ENCODE data around the gene LDHB. TPM values are rescaled to one million over a fixed set of nuclear protein-coding genes. Genes with fewer than 3 reads are reported as not detected.

LDHB gene
- total RNA-seq, 1 donor from 2014 or later, result 775 TPM

- no peaks in the 10 kb centered on the region for H3K4me1 ChIP-seq (ENCODE audit: insufficient read depth, low read length)
- no peak for FAIRE-seq
- H3K36me3 Mint-ChIP-seq (ENCODE audit: low read depth, unreplicated experiment), result no peaks in the 10 kb centered on the region
- H3K79me2 ChIP-seq (ENCODE audit: insufficient read depth, low read length), result no peaks in the 10 kb centered on the region
- H3K9me3 Mint-ChIP-seq (ENCODE audit: unreplicated experiment), result no peaks in the 10 kb centered on the region
- no peaks in the 10 kb centered on the region for H3K36me3 ChIP-seq (ENCODE audit: insufficient read depth, low read length)
- H3K27me3 ChIP-seq (ENCODE audit: insufficient read depth, low read length), result no peaks in the 10 kb centered on the region
- H3K9ac ChIP-seq (ENCODE audit: low read length), result no peak within 1 kb of the TSS
- no peak for TF ChIP-seq CTCF (IDR thresholded peaks at IDR 0.05; ENCODE audit: insufficient read depth, low read depth, low read length)
- TF ChIP-seq EZH2 (IDR thresholded peaks at IDR 0.05; ENCODE audit: insufficient read depth, low read length), result no peak
- no peaks in the 10 kb centered on the region for H3K4me1 Mint-ChIP-seq (ENCODE audit: low read depth, unreplicated experiment)
- no peak within 1 kb of the TSS for H3K4me3 ChIP-seq (ENCODE audit: insufficient read depth, low read depth, low read length)
- H3K4me2 ChIP-seq (ENCODE audit: low read length), result no peak within 1 kb of the TSS
- H3K4me3 Mint-ChIP-seq (ENCODE audit: unreplicated experiment), result no peak within 1 kb of the TSS
- DNase-seq (ENCODE audit: low read depth), result no peak
- H3K27ac ChIP-seq (ENCODE audit: low read depth, low read length), result no peak within 1 kb of the TSS
- H4K20me1 ChIP-seq (ENCODE audit: insufficient read depth, low read length), result no peaks in the 10 kb centered on the region
- no peaks in the 10 kb centered on the region for H3K9me3 ChIP-seq (ENCODE audit: insufficient read depth, low read depth, low read length)
- no peak within 1 kb of the TSS for H3K27ac Mint-ChIP-seq (ENCODE audit: unreplicated experiment)
- H3K27me3 Mint-ChIP-seq (ENCODE audit: low read depth, unreplicated experiment), result no peaks in the 10 kb centered on the region
- no peak within 1 kb of the TSS for H2AFZ ChIP-seq (ENCODE audit: low read depth, low read length)
Measured at GRCh38 chr12:21604245-21605101, 53.2 kb downstream of the LDHB start, which contains the start of gene GYS2. Gene GYS2 (minus strand): TSS chr12:21604847. CDS start chr12:21604592, 255 bp downstream.

GRCh38 chr12:21602774-21603173 is 54.9 kb downstream of the LDHB start:
- Mint-ChIP-seq H3K27ac (ENCODE audit: unreplicated experiment) (no peak overlapping the region), H3K4me3 (ENCODE audit: unreplicated experiment) (no peak overlapping the region), H3K36me3 (ENCODE audit: low read depth, unreplicated experiment) (no peaks in the 10 kb centered on the region), H3K9me3 (ENCODE audit: unreplicated experiment) (no peaks in the 10 kb centered on the region), H3K27me3 (ENCODE audit: low read depth, unreplicated experiment) (no peaks in the 10 kb centered on the region), H3K4me1 (ENCODE audit: low read depth, unreplicated experiment) (no peaks in the 10 kb centered on the region)
- no peak for FAIRE-seq
- no peak for DNase-seq (ENCODE audit: low read depth)
- no peak for TF ChIP-seq EZH2 (IDR thresholded peaks at IDR 0.05; ENCODE audit: insufficient read depth, low read length)
- TF ChIP-seq CTCF (IDR thresholded peaks at IDR 0.05; ENCODE audit: insufficient read depth, low read depth, low read length), result no peak
- no peaks in the 10 kb centered on the region for H3K4me1 ChIP-seq (ENCODE audit: insufficient read depth, low read length)
- no peak overlapping the region for H3K4me3 ChIP-seq (ENCODE audit: insufficient read depth, low read depth, low read length)
- no peaks in the 10 kb centered on the region for H3K9me3 ChIP-seq (ENCODE audit: insufficient read depth, low read depth, low read length)
- H3K36me3 ChIP-seq (ENCODE audit: insufficient read depth, low read length), result no peaks in the 10 kb centered on the region
- no peaks in the 10 kb centered on the region for H3K79me2 ChIP-seq (ENCODE audit: insufficient read depth, low read length)
- no peak overlapping the region for H2AFZ ChIP-seq (ENCODE audit: low read depth, low read length)
- no peak overlapping the region for H3K9ac ChIP-seq (ENCODE audit: low read length)
- H4K20me1 ChIP-seq (ENCODE audit: insufficient read depth, low read length), result no peaks in the 10 kb centered on the region
- no peaks in the 10 kb centered on the region for H3K27me3 ChIP-seq (ENCODE audit: insufficient read depth, low read length)
- H3K27ac ChIP-seq (ENCODE audit: low read depth, low read length), result no peak overlapping the region
- no peak overlapping the region for H3K4me2 ChIP-seq (ENCODE audit: low read length)

- FAIRE-seq, result no peak
- H3K9me3 Mint-ChIP-seq (ENCODE audit: unreplicated experiment), result no peaks in the 10 kb centered on the region
- H3K79me2 ChIP-seq (ENCODE audit: insufficient read depth, low read length), result no peaks in the 10 kb centered on the region
Measured at GRCh38 chr12:21600196-21600595, 57.4 kb downstream of the LDHB start.

More at GRCh38 chr12:21600196-21600595, 57.4 kb downstream of the LDHB start:
- TF ChIP-seq EZH2 (IDR thresholded peaks at IDR 0.05; ENCODE audit: insufficient read depth, low read length), result no peak
- TF ChIP-seq CTCF (IDR thresholded peaks at IDR 0.05; ENCODE audit: insufficient read depth, low read depth, low read length), result no peak
- Histone ChIP-seq H2AFZ (ENCODE audit: low read depth, low read length) (no peak overlapping the region), H3K4me3 (ENCODE audit: insufficient read depth, low read depth, low read length) (no peak overlapping the region), H3K4me1 (ENCODE audit: insufficient read depth, low read length) (no peaks in the 10 kb centered on the region), H3K4me2 (ENCODE audit: low read length) (no peak overlapping the region), H3K9ac (ENCODE audit: low read length) (no peak overlapping the region), H4K20me1 (ENCODE audit: insufficient read depth, low read length) (no peaks in the 10 kb centered on the region), H3K27ac (ENCODE audit: low read depth, low read length) (no peak overlapping the region), H3K36me3 (ENCODE audit: insufficient read depth, low read length) (no peaks in the 10 kb centered on the region), H3K9me3 (ENCODE audit: insufficient read depth, low read depth, low read length) (no peaks in the 10 kb centered on the region), H3K27me3 (ENCODE audit: insufficient read depth, low read length) (no peaks in the 10 kb centered on the region)
- no peaks in the 10 kb centered on the region for H3K4me1 Mint-ChIP-seq (ENCODE audit: low read depth, unreplicated experiment)
- no peak overlapping the region for H3K27ac Mint-ChIP-seq (ENCODE audit: unreplicated experiment)
- H3K36me3 Mint-ChIP-seq (ENCODE audit: low read depth, unreplicated experiment), result no peaks in the 10 kb centered on the region
- DNase-seq (ENCODE audit: low read depth), result no peak
- no peaks in the 10 kb centered on the region for H3K27me3 Mint-ChIP-seq (ENCODE audit: low read depth, unreplicated experiment)
- H3K4me3 Mint-ChIP-seq (ENCODE audit: unreplicated experiment), result no peak overlapping the region

All from astrocyte (in vitro differentiated cells and primary cell).